H9 (cell line): ENCODE data around the gene SLC25A36. TPM values are rescaled to one million over a fixed set of nuclear protein-coding genes. Genes with fewer than 3 reads are reported as not detected.
"Not testable (repeated sequence)": the region's sequence is repeated elsewhere in the genome, so short reads cannot be mapped to it uniquely, and the experiment has no call there.

Experiments
- DNase-seq: peaks from one replicate; pipeline ENCODE4 v3.0.0-alpha.2; 2017
- H2AFZ ChIP-seq: one replicate; pipeline ENCODE4 v1.6.1; 2013; ENCODE audit warnings: mild to moderate bottlenecking, low read length, control low read depth, moderate library complexity
- H2AK5ac ChIP-seq: 2 replicates; pipeline ENCODE4 v1.6.1; 2013; ENCODE audit warnings: low read length, control low read depth, mixed read lengths; ENCODE audit not compliant: insufficient read length
- H2BK120ac ChIP-seq: one replicate; pipeline ENCODE4 v1.6.1; 2013; ENCODE audit warnings: low read depth, mild to moderate bottlenecking, low read length, control low read depth, inconsistent platforms; ENCODE audit not compliant: poor library complexity, severe bottlenecking
- H2BK12ac ChIP-seq: 2 replicates; pipeline ENCODE4 v1.6.1; 2013; ENCODE audit warnings: low read length, control low read depth, mixed read lengths, low read depth; ENCODE audit not compliant: insufficient read length
- H2BK15ac ChIP-seq: 2 replicates; pipeline ENCODE4 v1.6.1; 2013; ENCODE audit warnings: low read depth, low read length, control low read depth
- H2BK20ac ChIP-seq: one replicate; pipeline ENCODE4 v1.6.1; 2013; ENCODE audit warnings: low read depth, mild to moderate bottlenecking, low read length, control low read depth, inconsistent platforms; ENCODE audit not compliant: poor library complexity, severe bottlenecking
- H2BK5ac ChIP-seq: 2 replicates; pipeline ENCODE4 v1.6.1; 2013; ENCODE audit warnings: low read length, control low read depth, mixed read lengths; ENCODE audit not compliant: insufficient read length
- H3K14ac ChIP-seq: 2 replicates; pipeline ENCODE4 v1.6.1; 2013; ENCODE audit warnings: low read length, control low read depth; ENCODE audit not compliant: insufficient read depth
- H3K18ac ChIP-seq: 2 replicates; pipeline ENCODE4 v1.6.1; 2013; ENCODE audit warnings: low read depth, mild to moderate bottlenecking, mixed read lengths, low read length, control low read depth; ENCODE audit not compliant: insufficient read length
- H3K23ac ChIP-seq: 2 replicates; pipeline ENCODE4 v1.6.1; 2013; ENCODE audit warnings: low read length, control low read depth, mixed read lengths, low read depth; ENCODE audit not compliant: insufficient read length
- H3K23me2 ChIP-seq: 2 replicates; pipeline ENCODE4 v1.6.1; 2013; ENCODE audit warnings: low read depth, mild to moderate bottlenecking, mixed read lengths, low read length, control low read depth; ENCODE audit not compliant: insufficient read length, poor library complexity, severe bottlenecking
- H3K27ac ChIP-seq: 2 replicates; pipeline ENCODE4 v1.5.1; 2013; ENCODE audit warnings: low read length, control low read depth, mixed read lengths, low read depth; ENCODE audit not compliant: insufficient read length
- H3K27me3 ChIP-seq: 2 replicates; pipeline ENCODE4 v1.6.1; 2013; ENCODE audit warnings: low read length, control low read depth, inconsistent platforms; ENCODE audit not compliant: insufficient read depth
- H3K4ac ChIP-seq: 2 replicates; pipeline ENCODE4 v1.6.1; 2013; ENCODE audit warnings: low read depth, mild to moderate bottlenecking, control low read depth, inconsistent platforms, low read length, moderate library complexity
- H3K4me1 ChIP-seq: 2 replicates; pipeline ENCODE4 v1.6.1; 2013; ENCODE audit warnings: low read length, control low read depth, inconsistent platforms; ENCODE audit not compliant: insufficient read depth
- H3K4me2 ChIP-seq: 2 replicates; pipeline ENCODE4 v1.6.1; 2013; ENCODE audit warnings: low read length, control low read depth, mixed read lengths; ENCODE audit not compliant: insufficient read length, insufficient read depth
- H3K56ac ChIP-seq: 2 replicates; pipeline ENCODE4 v1.6.1; 2013; ENCODE audit warnings: low read depth, mild to moderate bottlenecking, mixed read lengths, low read length, control low read depth; ENCODE audit not compliant: insufficient read length
- H3K79me1 ChIP-seq: 2 replicates; pipeline ENCODE4 v1.6.1; 2013; ENCODE audit warnings: low read depth, mild to moderate bottlenecking, moderate library complexity, low read length, control low read depth, inconsistent platforms; ENCODE audit not compliant: insufficient read depth, poor library complexity, severe bottlenecking
- H3K79me2 ChIP-seq: 2 replicates; pipeline ENCODE4 v1.6.1; 2013; ENCODE audit warnings: low read length, control low read depth, inconsistent platforms; ENCODE audit not compliant: insufficient read depth
- H3K9ac ChIP-seq: 2 replicates; pipeline ENCODE4 v1.6.1; 2013; ENCODE audit warnings: low read length, control low read depth, mixed read lengths; ENCODE audit not compliant: insufficient read length; ENCODE audit errors: extremely low read depth
- H3K9me3 ChIP-seq: one replicate; pipeline ENCODE4 v1.6.1; 2013; ENCODE audit warnings: low read depth, low read length, inconsistent platforms; ENCODE audit not compliant: control insufficient read depth
- H3T11ph ChIP-seq: one replicate; pipeline ENCODE4 v1.6.1; 2013; ENCODE audit warnings: mild to moderate bottlenecking, low read length, control low read depth, inconsistent platforms
- H4K20me1 ChIP-seq: one replicate; pipeline ENCODE4 v1.6.1; 2013; ENCODE audit not compliant: control insufficient read depth, insufficient read length, insufficient read depth
- H4K5ac ChIP-seq: 2 replicates; pipeline ENCODE4 v1.6.1; 2013; ENCODE audit warnings: low read depth, mild to moderate bottlenecking, mixed read lengths, low read length, control low read depth; ENCODE audit not compliant: insufficient read length
- H4K8ac ChIP-seq: replicated peaks from 2 replicates; pipeline ENCODE4 v1.6.1; 2013; ENCODE audit warnings: low read length, control low read depth, mixed read lengths, low read depth; ENCODE audit not compliant: insufficient read length
- H4K91ac ChIP-seq: 2 replicates; pipeline ENCODE4 v1.6.1; 2013; ENCODE audit warnings: low read depth, mild to moderate bottlenecking, moderate library complexity, mixed read lengths, low read length, control low read depth; ENCODE audit not compliant: insufficient read length
- H3K27ac Mint-ChIP-seq, 3 experiments: 2 replicates in 2 of 3; 3 replicates in 1 of 3; pipeline ENCODE4 v1.8.0; 2020 to 2021; ENCODE audit warnings: mixed read lengths in 3 of 3, mild to moderate bottlenecking in 1 of 3, moderate library complexity in 1 of 3
- H3K27me3 Mint-ChIP-seq: 2 replicates; pipeline ENCODE4 v1.8.0; 2021; ENCODE audit warnings: low read depth, mild to moderate bottlenecking, moderate library complexity, mixed read lengths
- H3K36me3 Mint-ChIP-seq, 3 experiments: 2 replicates in 2 of 3; 3 replicates in 1 of 3; pipeline ENCODE4 v1.8.0; 2020 to 2021; ENCODE audit warnings: low read depth in 3 of 3, mixed read lengths in 3 of 3; ENCODE audit not compliant: insufficient read depth in 1 of 3
- H3K4me1 Mint-ChIP-seq, 2 experiments: 2 replicates each; pipeline ENCODE4 v1.8.0; 2020; ENCODE audit warnings: mixed read lengths in 2 of 2
- H3K4me3 Mint-ChIP-seq, 2 experiments: 2 replicates in 1 of 2; 3 replicates in 1 of 2; pipeline ENCODE4 v1.8.0; 2020 to 2021; ENCODE audit warnings: mild to moderate bottlenecking in 2 of 2, mixed read lengths in 2 of 2, moderate library complexity in 1 of 2
- H3K9me3 Mint-ChIP-seq, 2 experiments: 2 replicates in 1 of 2; 3 replicates in 1 of 2; pipeline ENCODE4 v1.8.0; 2020; ENCODE audit warnings: mild to moderate bottlenecking in 2 of 2, mixed read lengths in 2 of 2, moderate library complexity in 1 of 2
- CTCF ChIP-seq: fragments of 200-600 bp; sonication (generic); conservative IDR thresholded peaks from 3 replicates; pipeline ENCODE4 v1.8.0; 2021; ENCODE audit warnings: antibody characterized with exemption, mild to moderate bottlenecking
- WGBS: extraction: QIAGEN DNeasy Blood & Tissue Kit; methylation state at CpG from one replicate; pipeline ENCODE4 v1.1.7; 2013; ENCODE audit warnings: missing lambda C conversion rate, low lambda C conversion rate, mixed read lengths; ENCODE audit not compliant: insufficient read length; ENCODE audit errors: extremely low coverage; 5-methylcytosine and 5-hydroxymethylcytosine counted together
- total RNA-seq: library from RNA; stranded (reverse); gene quantifications from 2 replicates; pipeline ENCODE4 v1.2.1, GENCODE V29; 2021

Gene SLC25A36
- total RNA-seq, 1 experiment from 2014 or later: 70.0 TPM

GRCh38 chr3:140933552-140933951 lies 8.1 kb upstream of the SLC25A36 start:
- Histone ChIP-seq H4K20me1 (no peaks in the 10 kb centered on the region), H3K79me2 (no peaks in the 10 kb centered on the region), H3K23me2 (no peaks in the 10 kb centered on the region), H2AK5ac (no peak overlapping the region), H3K4ac (no peak overlapping the region), H4K91ac (no peak overlapping the region), H2BK12ac (no peak overlapping the region), H2BK20ac (no peak overlapping the region), H3K9ac (no peak overlapping the region), H3K9me3 (no peaks in the 10 kb centered on the region), H3K23ac (no peak overlapping the region), H3K4me2 (no peak overlapping the region), H2BK5ac (no peak overlapping the region), H3K27me3 (no peaks in the 10 kb centered on the region), H2BK120ac (no peak overlapping the region), H3K4me1 (no peaks in the 10 kb centered on the region), H2BK15ac (no peak overlapping the region), H3K27ac (no peak overlapping the region), H3K18ac (no peak overlapping the region), H3T11ph (no peak overlapping the region), H3K56ac (no peak overlapping the region), H3K79me1 (no peaks in the 10 kb centered on the region), H3K14ac (no peak overlapping the region), H4K5ac (no peak overlapping the region), H4K8ac (no peak overlapping the region), H2AFZ (no peak overlapping the region)
- no peak for DNase-seq
- WGBS: no CpG with 5 or more reads among the region's 8 CpGs
- Mint-ChIP-seq H3K9me3 (peaks cover 0 to 2% of the 10 kb centered on the region in 2 experiments; a peak in 1 of 5 replicates), H3K27ac (no peak overlapping the region), H3K4me3 (no peak overlapping the region), H3K27me3 (peaks cover 11% of the 10 kb centered on the region), H3K4me1 (no peaks in the 10 kb centered on the region), H3K36me3 (no peaks in the 10 kb centered on the region)
- TF ChIP-seq CTCF: no peak

- not testable (repeated sequence) for H4K91ac ChIP-seq, H2BK12ac ChIP-seq, H4K5ac ChIP-seq, H3K14ac ChIP-seq, H3K23ac ChIP-seq, H3K9me3 ChIP-seq, H2AFZ ChIP-seq, H3K27me3 ChIP-seq, H3K4me1 ChIP-seq, H3K27ac Mint-ChIP-seq, H2AK5ac ChIP-seq, DNase-seq, H3K9me3 Mint-ChIP-seq, H2BK20ac ChIP-seq, H2BK120ac ChIP-seq, H3K18ac ChIP-seq, H3K9ac ChIP-seq, H3K4me3 Mint-ChIP-seq, H3T11ph ChIP-seq, H3K36me3 Mint-ChIP-seq, H3K56ac ChIP-seq, H3K4me2 ChIP-seq, H3K79me1 ChIP-seq, H3K4ac ChIP-seq, H4K8ac ChIP-seq, H3K27ac ChIP-seq, H4K20me1 ChIP-seq, H2BK15ac ChIP-seq, H3K23me2 ChIP-seq, H2BK5ac ChIP-seq
- H3K79me2 ChIP-seq: peaks cover 16% of the 10 kb centered on the region; the same call in 1 of the 2 replicates
- no CpG with 5 or more reads among the region's 4 CpGs for WGBS
- Mint-ChIP-seq H3K4me1 (peaks cover 14 to 22% of the 10 kb centered on the region in 2 experiments), H3K27me3 (peaks cover 11% of the 10 kb centered on the region)
Measured at GRCh38 chr3:140939305-140939704, 2.3 kb upstream of the SLC25A36 start.
